ENCODE measurements around the gene RPS3.

RPS3 gene

DNA sequence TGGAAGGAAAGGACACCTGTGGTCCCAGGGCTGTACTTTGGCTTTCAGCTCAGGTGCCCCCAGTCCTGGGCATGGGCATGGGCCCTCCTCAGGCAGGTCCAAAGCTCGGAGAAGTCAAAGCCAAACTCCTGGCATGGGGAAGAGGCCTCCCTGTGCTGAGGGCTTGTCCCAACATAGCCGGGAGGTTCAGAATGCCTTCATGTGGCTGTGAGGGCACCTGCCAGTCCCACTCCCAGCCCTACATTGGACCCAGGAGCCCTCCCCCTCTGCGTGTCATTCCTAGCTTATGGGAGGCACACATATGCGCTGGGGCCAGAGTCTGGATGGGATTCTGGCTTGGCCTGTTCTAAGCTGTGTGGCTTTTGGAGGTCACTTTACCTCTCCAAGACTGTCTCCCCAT lies 34.7 kb downstream of the RPS3 start:
- H3K4me3 ChIP-seq (ENCODE audit: low read depth, low read length): no peak overlapping the region
- TF ChIP-seq POLR2A (IDR thresholded peaks at IDR 0.05; ENCODE audit: extremely low read depth, insufficient read length): no peak
- TF ChIP-seq, protein P1, sequence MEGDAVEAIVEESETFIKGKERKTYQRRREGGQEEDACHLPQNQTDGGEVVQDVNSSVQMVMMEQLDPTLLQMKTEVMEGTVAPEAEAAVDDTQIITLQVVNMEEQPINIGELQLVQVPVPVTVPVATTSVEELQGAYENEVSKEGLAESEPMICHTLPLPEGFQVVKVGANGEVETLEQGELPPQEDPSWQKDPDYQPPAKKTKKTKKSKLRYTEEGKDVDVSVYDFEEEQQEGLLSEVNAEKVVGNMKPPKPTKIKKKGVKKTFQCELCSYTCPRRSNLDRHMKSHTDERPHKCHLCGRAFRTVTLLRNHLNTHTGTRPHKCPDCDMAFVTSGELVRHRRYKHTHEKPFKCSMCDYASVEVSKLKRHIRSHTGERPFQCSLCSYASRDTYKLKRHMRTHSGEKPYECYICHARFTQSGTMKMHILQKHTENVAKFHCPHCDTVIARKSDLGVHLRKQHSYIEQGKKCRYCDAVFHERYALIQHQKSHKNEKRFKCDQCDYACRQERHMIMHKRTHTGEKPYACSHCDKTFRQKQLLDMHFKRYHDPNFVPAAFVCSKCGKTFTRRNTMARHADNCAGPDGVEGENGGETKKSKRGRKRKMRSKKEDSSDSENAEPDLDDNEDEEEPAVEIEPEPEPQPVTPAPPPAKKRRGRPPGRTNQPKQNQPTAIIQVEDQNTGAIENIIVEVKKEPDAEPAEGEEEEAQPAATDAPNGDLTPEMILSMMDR (IDR thresholded peaks at IDR 0.05; ENCODE audit: low read depth, low read length): no peak
- TF ChIP-seq, protein P2, sequence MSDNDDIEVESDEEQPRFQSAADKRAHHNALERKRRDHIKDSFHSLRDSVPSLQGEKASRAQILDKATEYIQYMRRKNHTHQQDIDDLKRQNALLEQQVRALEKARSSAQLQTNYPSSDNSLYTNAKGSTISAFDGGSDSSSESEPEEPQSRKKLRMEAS (IDR thresholded peaks at IDR 0.05; ENCODE audit: low read depth, low read length): no peak
- no peak for TF ChIP-seq MYC (IDR thresholded peaks at IDR 0.05; ENCODE audit: low read depth, low read length)

DNA sequence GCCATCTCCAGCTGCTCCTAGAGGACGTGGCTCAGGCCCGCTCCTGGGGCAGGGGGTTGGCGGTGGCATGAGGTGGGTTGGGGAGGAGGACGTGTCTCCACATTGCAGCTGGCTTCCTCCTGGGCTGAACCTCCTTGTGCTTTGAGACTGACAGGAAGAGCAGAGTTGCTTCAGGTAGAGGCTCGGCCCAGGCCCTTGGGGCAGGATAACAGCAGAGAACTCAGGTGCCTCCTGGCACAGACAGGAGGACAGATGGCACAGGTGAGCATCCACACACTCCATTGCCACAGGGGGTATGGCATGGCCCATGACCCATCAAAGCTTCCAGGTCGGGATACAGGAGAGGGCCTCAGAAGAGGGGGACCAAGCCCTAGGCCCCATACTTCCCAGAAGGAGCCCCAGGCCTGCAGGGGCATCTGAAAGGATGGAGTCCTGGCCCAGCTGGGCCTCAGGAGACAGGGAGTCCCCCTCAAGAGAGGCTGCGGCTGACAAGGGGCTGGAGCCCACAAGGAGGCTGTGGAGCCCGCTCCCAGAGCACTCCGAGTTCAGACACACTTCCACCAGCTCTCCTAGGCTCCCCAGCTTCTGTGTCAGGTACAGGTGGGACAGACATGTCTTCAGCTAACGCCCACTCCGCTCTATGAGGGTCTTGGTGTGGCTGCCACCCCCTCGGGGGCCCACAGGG lies 35.7 kb downstream of the RPS3 start:
- TF ChIP-seq POLR2A (IDR thresholded peaks at IDR 0.05; ENCODE audit: extremely low read depth, insufficient read length) (no peak), MYC (IDR thresholded peaks at IDR 0.05; ENCODE audit: low read depth, low read length) (no peak)
- TF ChIP-seq, protein P2 (IDR thresholded peaks at IDR 0.05; ENCODE audit: low read depth, low read length): no peak
- TF ChIP-seq, protein P1 (IDR thresholded peaks at IDR 0.05; ENCODE audit: low read depth, low read length): no peak
- H3K4me3 ChIP-seq (ENCODE audit: low read depth, low read length): no peak overlapping the region
- DNase-seq (ENCODE audit: low read depth): no peak

More for the DNA sequence above, 34.7 kb downstream of the RPS3 start:
- DNase-seq (ENCODE audit: low read depth): no peak

DNA sequence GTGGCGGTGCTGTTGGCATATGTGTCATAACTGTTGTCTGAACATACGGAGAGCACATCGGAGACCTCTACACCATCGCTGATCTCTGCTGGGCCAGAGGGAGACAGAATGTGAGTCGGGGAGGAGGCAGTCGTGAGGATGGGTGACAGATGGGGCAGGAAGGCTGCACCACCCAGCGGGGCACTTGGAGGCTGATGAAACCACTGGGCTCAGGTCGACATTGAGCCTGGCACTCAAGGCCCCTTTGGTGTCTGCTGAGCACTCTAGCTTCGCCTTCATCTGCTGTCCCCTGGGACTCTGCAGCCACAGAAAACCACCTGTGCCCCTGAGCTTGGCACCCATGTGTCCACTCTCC lies 36.2 kb downstream of the RPS3 start:
- DNase-seq (ENCODE audit: low read depth): no peak
- H3K4me3 ChIP-seq (ENCODE audit: low read depth, low read length): no peak overlapping the region
- no peak for TF ChIP-seq MYC (IDR thresholded peaks at IDR 0.05; ENCODE audit: low read depth, low read length)
- TF ChIP-seq, protein P1 (IDR thresholded peaks at IDR 0.05; ENCODE audit: low read depth, low read length): no peak
- TF ChIP-seq, protein P2 (IDR thresholded peaks at IDR 0.05; ENCODE audit: low read depth, low read length): no peak
- TF ChIP-seq POLR2A (IDR thresholded peaks at IDR 0.05; ENCODE audit: extremely low read depth, insufficient read length): no peak

DNA sequence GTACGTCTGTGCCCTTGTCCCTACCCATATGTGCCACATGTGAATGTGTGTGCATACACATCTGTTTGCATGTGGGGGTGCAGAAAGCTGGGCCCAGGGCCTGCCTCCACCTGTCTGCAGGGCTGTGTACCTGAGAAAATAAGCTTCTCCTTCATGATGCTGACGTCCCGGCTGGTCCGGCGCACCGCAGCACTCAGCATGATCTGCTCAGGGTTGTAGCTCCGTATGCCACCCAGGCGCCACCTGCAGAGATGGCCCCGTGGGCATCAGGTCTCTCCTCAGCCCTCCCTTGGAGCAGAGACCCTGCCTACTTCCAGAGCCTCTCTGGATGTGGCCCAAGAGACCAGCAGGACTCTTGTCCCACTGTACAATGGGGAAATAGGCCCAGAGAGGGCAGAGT lies 37.5 kb downstream of the RPS3 start:
- H3K4me3 ChIP-seq (ENCODE audit: low read depth, low read length): no peak overlapping the region
- TF ChIP-seq MYC (IDR thresholded peaks at IDR 0.05; ENCODE audit: low read depth, low read length): no peak
- no peak for DNase-seq (ENCODE audit: low read depth)

DNA sequence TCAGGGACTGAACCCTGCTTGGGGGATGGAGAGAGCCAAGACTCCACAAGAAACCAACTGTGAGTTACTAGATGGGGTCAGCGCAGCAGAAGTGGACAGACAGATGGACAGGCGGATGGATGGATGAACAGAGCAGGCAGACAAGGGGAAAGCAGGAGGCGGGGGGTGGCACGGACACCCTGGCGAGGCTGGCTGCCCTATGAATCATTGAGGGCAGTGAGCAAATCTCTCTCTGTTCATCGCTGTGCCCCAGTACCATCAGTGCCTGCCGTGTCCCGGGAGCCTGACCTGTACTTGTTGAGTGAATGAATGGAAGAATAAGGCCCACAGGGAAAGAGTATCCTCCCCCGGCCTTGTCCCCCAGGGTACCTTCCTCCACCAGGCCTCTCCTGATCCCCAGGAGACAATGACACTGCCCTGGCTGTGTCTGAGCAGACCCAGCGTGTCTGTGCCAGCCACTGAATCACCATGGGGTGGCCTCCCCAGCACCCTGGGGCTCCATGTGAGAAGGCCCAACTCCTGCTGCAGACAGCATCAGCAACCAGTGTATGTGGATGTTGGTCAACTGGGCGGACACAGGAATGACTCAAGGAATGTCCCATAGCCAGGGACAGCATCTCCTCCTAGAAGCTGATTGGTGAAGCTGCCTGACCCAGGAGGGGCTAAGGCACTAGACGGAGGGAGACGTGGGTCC lies 38.8 kb downstream of the RPS3 start:
- TF ChIP-seq, protein P2 (IDR thresholded peaks at IDR 0.05; ENCODE audit: low read depth, low read length): no peak
- TF ChIP-seq, protein P1 (IDR thresholded peaks at IDR 0.05; ENCODE audit: low read depth, low read length): no peak
- TF ChIP-seq MYC (IDR thresholded peaks at IDR 0.05; ENCODE audit: low read depth, low read length): no peak
- no peak for TF ChIP-seq POLR2A (IDR thresholded peaks at IDR 0.05; ENCODE audit: extremely low read depth, insufficient read length)
- DNase-seq (ENCODE audit: low read depth): no peak
- H3K4me3 ChIP-seq (ENCODE audit: low read depth, low read length): no peak overlapping the region

DNA sequence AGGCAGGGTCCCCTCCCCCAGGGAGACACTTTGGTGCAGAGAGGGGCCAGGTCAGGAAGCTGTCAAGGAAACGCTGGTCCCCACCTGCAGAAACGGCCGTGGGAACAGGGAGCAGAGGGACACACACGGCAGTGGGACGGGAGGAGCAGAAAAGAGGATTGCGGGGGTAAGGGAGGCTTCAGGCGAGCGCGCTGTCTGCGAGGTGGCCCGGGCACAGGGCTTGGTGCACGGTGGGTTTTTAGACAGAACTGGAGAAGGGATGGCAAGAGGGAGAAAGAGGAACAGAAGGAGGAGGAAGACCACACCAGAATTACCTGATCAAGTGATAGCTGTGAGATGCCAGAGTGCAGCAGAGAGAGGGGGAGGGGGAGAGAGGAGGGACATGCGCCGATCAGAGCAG lies 39.7 kb downstream of the RPS3 start:
- no peak for DNase-seq (ENCODE audit: low read depth)
- TF ChIP-seq, protein P1 (IDR thresholded peaks at IDR 0.05; ENCODE audit: low read depth, low read length): no peak
- TF ChIP-seq, protein P2 (IDR thresholded peaks at IDR 0.05; ENCODE audit: low read depth, low read length): no peak
- no peak for TF ChIP-seq MYC (IDR thresholded peaks at IDR 0.05; ENCODE audit: low read depth, low read length)
- TF ChIP-seq POLR2A (IDR thresholded peaks at IDR 0.05; ENCODE audit: extremely low read depth, insufficient read length): no peak
- H3K4me3 ChIP-seq (ENCODE audit: low read depth, low read length): no peak overlapping the region

All from NB4 (cell line).